Suprapubic skin (tissue), 4 donors: ENCODE results near the gene YLPM1.

ENCODE experiments used
- CTCF ChIP-seq, 2 donors: fragments of 200-600 bp in 1 of 2; fragments of 450-650 bp in 1 of 2; sonication (generic) in 1 of 2; IDR thresholded peaks; one replicate each; pipeline ENCODE4 v1.5.1; 2016 to 2019; ENCODE audit warnings: antibody characterized with exemption in 2 of 2, mild to moderate bottlenecking in 1 of 2, moderate library complexity in 1 of 2
- POLR2A ChIP-seq, 2 donors: fragments of 450-650 bp; IDR thresholded peaks; one replicate each; pipeline ENCODE4 v1.6.1; 2017; ENCODE audit warnings: antibody characterized with exemption in 2 of 2, mild to moderate bottlenecking in 2 of 2, moderate library complexity in 2 of 2
- POLR2AphosphoS5 ChIP-seq, 3 donors: sonication (generic); formaldehyde crosslinking; IDR thresholded peaks; one replicate each; pipeline ENCODE4 v1.6.1; 2017; ENCODE audit warnings: antibody characterized with exemption in 3 of 3

DNA sequence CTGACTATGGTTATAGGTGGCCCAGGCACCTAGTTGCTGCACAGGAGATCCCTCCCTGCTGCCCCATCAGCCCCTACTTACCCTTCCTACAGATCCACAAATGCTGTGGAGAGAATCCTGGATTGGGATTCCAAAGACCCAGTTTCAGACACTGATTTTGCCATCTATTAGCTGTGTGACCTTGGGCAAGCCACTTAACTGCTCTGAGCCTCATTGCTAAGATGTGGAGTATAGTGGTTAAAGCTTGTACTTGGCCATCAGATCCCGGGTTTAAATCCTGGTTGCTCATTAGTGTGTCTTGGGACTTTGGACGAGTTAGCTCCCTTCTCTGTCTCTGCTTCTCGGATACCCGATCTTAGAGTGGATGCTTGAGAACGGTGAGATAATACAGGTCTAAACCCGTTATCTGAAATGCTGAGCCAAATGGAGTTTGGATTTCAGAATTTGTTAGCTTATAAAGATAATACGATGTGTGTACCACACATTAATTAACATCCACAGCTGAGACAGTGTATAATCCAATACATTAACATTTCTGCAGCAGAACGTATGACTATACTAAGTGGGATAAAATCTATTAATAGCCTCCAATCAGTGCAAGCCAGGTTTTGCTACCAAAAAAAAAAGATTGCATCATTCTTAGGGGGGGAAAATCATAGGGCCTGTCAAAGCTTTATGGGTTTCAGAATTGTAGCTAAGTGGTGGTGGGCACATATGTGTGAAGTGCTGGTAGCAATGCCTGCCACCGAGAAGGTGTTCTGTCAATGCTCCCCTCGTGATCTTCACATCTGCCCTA, 96.8 kb downstream of the YLPM1 start:
- TF ChIP-seq CTCF (IDR thresholded peaks at IDR 0.05) (no peak), POLR2AphosphoS5 (IDR thresholded peaks at IDR 0.05) (no peak), POLR2A (IDR thresholded peaks at IDR 0.05) (no peak)
